T follicular helper cell (primary cell): ENCODE results near the gene PLXND1.
"Not testable (repeated sequence)": the region's sequence is repeated elsewhere in the genome, so short reads cannot be mapped to it uniquely, and the experiment has no call there.

Experiments
- DNase-seq: peaks from one replicate; pipeline ENCODE4 v3.0.0-alpha.2; 2020; ENCODE audit warnings: low read depth
- total RNA-seq, 2 experiments: gene quantifications; one replicate each; lab custom pipeline; 2026; lab: John Stamatoyannopoulos, UW

Gene PLXND1, protein sequence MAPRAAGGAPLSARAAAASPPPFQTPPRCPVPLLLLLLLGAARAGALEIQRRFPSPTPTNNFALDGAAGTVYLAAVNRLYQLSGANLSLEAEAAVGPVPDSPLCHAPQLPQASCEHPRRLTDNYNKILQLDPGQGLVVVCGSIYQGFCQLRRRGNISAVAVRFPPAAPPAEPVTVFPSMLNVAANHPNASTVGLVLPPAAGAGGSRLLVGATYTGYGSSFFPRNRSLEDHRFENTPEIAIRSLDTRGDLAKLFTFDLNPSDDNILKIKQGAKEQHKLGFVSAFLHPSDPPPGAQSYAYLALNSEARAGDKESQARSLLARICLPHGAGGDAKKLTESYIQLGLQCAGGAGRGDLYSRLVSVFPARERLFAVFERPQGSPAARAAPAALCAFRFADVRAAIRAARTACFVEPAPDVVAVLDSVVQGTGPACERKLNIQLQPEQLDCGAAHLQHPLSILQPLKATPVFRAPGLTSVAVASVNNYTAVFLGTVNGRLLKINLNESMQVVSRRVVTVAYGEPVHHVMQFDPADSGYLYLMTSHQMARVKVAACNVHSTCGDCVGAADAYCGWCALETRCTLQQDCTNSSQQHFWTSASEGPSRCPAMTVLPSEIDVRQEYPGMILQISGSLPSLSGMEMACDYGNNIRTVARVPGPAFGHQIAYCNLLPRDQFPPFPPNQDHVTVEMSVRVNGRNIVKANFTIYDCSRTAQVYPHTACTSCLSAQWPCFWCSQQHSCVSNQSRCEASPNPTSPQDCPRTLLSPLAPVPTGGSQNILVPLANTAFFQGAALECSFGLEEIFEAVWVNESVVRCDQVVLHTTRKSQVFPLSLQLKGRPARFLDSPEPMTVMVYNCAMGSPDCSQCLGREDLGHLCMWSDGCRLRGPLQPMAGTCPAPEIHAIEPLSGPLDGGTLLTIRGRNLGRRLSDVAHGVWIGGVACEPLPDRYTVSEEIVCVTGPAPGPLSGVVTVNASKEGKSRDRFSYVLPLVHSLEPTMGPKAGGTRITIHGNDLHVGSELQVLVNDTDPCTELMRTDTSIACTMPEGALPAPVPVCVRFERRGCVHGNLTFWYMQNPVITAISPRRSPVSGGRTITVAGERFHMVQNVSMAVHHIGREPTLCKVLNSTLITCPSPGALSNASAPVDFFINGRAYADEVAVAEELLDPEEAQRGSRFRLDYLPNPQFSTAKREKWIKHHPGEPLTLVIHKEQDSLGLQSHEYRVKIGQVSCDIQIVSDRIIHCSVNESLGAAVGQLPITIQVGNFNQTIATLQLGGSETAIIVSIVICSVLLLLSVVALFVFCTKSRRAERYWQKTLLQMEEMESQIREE (N-terminal part only)
- total RNA-seq: 5.2 to 66.3 reads per million in 2 experiments

DNA sequence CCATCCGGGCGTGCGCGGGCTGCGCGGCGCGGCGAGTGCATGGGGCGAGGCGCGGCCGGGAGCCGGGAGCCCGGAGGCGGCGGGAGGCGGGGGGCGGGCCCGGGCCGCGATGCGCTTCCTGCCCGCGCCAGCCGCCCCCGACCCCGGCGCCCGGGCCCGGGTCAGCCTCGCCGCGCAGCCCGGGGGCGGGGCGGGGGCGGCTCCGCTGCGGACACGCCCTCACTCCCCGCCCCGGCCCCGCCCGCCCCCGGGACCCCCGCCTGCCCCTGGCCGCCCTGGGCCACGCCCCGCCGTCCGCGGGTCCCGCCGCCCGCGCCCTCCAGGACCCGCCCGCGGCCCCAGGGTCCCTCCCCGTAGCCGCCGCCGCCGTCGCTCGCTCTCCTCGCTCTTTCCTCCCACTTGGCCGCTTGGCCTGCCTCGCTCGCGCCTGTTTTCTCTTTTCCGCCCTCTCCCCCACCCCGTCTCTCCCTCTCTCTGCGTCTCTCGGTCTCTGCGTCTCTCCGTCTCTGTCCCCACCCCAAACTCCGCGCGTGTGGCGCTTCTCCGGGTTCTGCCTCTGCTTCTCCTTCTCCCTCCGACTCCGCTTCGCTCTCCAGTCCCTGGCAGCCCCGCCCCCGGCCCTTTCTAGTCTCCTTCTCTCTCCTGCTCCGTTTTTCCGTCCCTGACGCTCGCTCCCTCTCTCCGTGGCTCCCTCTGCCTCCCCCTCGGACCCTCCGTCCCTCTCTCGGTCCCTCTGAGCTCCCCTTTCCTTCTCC, at the start of gene PLXND1:
TSS of gene PLXND1 (minus strand) at position 41 of the 755 bp plus-strand sequence. CDS start at position 4, 37 bp downstream.
- DNase-seq: peak; percentile 25

DNA sequence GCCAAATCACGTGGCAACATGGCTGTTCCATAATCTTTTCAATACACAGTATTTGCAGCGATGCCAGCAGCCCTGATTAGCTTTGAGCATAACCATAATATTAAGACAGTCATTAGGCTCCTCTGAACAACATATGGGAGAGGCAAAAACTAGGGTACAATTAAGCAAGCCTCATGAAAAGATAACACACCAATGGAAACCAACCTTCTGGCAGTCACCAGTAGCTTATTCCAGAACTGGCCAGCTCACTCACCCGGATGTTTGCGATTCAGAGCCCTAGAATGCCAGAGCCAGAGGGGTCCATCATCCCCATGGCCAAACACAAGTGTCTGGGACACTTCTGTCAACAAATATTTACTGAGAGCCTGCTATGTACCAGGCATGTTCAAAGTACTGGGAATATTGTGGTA, 48.8 kb upstream of the PLXND1 start:
- no peak for DNase-seq

DNA sequence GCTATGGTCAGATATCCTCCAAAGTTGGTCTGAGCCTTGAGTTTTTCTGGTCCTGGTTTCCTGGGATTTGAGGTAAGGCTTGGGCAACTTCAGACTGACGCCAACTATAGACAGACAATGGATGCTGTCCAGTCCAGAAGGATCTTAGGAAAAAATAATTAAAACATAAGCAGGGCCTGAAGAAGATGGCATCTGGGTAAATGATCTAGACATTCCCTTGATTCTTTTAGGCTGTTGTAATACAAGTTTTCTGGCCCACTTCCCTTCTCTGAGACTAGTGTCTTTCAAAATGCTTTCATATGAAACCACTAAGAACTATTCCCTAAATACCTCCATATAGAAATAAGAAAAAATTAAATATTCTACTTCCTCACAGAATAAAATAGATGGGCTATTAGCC, 47.7 kb upstream of the PLXND1 start:
- no peak for DNase-seq

DNA sequence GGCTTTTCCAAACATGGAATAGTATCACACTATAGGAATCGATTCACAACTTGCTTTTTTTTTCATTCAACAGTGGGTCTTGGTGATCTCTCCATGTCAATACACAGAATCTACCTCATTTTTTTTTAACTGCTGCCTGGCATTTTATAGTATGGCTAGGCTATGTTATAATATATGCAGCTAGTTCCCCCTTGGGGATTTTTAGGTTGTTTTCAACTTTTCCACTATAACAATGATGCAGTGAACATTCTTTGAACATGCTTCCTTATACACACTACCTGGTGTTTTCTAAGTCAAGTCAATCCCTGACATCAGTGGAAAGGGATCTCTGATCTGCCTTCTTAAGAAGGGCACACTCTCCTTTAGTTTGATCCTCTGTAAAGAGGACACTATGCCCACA, 46.5 kb upstream of the PLXND1 start:
- DNase-seq: no peak

DNA sequence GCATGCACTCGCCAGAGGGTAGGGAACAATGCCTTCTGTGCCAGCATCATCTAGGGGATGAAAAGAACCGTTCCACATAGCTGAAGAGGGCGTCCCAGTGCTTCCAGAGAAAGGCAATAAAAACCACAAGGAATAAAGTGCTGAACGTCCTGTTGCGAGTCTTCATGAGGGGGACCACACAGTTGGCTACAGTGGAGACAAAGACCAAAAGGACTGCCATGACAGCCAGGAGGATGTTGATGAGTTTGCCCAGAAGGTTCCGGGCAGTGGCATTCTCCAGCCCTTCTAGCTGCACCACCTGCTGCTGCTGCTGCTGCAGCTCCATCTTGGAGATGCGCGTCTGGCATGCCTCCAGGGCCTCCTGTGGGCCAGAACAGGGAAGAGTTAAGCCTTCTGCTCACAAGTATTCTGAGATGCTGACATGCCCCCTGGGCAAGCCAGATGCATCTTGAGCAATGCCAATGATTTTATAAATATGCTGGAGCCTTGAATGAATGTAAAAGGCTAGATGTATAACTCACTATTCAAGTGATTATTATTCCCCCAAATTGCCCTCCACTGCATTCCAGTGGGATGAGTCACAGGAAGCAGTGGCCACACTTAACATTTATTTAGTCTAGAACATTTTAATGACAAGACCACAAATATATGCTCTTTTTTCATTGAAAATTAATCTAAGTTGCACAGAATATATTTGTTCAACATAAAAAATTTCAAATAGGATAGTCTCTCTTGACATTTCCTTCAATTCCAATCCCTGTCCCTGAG, 45.1 kb upstream of the PLXND1 start:
- no peak for DNase-seq

DNA sequence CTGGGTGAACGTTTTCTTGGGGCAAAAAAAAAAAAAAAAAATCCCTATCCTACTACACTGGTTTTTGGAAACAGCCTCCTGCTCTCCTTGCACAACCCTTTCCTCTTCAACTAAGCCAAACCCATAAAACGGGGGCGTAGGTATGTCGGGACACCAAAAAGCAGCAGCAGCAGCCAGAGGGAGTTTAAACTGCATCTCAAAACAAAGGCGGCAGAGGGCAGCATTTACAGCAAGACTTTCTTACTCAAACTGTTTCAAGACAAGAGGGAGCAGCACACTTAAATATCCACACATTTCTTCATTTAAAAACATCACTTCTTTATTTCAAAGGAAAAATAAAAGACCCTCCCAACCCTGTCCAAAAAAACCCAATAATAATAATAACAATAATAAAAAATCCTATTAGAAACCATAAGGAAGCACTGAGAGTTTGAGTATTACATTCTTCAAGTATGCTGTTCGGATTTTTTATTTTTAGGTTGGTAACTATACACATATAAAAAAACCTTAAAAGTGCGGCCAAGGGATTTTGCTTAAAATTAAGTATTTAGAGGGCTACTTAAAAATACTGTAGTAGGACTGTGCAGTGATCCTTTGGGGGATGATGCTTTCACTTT, 43.9 kb upstream of the PLXND1 start:
- DNase-seq: peak; percentile 38

DNA sequence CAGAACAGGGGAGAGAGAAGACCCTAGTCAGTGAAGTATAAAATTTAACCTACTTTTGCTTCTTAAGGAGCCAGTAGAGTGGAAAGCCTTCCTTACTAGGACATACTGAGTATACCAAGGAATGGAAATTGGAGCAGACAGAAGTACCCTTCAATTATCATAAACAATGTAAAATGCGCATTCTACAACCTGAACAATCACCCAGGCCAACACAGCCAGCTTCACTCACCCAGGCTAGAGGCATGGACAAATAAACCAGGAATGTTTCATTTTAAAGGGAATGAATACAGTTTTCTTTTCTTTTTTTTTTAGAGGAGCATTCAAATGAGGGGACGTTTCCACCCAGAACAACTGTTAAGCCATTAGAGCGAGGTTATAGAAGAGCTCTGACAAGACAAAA, 41.9 kb upstream of the PLXND1 start:
- DNase-seq: no peak

DNA sequence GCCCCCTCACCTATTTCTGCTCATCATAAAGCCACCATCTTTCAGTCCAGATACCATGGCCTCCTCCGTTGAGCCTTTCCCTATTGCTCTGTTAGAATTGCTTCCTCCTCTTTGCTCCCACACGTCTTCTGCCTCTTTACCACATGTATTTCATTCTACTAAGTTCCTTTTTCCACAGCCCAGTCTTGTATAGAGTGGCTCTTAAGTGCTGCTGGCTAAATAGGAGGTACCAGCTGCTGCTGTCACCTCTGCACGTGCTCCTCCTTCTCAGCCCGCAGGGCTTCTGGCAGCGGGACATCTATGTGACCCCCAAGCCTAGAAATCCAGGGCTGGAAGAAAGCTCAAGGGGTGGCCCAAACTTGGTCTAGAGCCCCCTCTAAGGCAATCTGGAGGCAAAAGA, 38.8 kb upstream of the PLXND1 start:
- no peak for DNase-seq

DNA sequence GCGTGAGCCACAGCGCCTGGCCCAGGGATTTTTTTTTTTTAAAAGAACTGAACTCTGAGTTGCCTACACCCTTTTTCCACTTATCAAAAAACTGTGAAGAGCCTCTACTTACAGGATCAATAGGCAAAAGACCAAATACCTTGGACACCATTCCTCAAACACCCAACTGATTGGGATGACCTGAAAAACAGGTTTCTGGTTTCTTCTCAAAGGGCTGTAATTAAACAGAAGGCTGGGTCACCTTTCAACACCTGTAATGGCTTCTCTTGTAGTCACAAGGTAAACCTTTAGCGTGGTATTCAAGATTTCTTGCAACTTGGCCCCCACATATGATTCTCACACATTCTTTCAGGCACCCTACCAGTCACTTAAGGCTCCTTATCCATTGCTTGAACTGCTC, 38.4 kb upstream of the PLXND1 start:
- DNase-seq: no peak

DNA sequence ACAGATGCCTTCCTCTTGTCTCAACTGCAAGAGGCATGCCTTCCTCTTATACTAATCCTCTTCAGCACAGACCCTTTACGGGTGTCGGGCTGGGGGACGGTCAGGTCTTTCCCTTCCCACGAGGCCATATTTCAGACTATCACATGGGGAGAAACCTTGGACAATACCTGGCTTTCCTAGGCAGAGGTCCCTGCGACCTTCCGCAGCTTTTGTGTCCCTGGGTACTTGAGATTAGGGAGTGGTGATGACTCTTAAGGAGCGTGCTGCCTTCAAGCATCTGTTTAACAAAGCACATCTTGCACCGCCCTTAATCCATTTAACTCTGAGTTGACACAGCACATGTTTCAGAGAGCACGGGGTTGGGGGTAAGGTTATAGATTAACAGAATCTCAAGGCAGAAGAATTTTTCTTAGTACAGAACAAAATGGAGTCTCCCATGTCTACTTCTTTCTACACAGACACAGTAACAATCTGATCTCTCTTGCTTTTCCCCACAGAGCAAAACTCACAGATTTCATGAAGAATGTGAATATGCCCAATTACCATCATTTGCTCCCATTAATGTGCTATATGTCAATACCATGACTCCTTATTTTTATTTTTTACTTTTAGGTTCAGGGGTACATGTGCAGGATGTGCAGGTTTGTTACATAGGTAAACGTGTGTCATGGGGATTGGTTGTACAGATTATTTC, 35.2 kb upstream of the PLXND1 start:
- not testable (repeated sequence) for DNase-seq

DNA sequence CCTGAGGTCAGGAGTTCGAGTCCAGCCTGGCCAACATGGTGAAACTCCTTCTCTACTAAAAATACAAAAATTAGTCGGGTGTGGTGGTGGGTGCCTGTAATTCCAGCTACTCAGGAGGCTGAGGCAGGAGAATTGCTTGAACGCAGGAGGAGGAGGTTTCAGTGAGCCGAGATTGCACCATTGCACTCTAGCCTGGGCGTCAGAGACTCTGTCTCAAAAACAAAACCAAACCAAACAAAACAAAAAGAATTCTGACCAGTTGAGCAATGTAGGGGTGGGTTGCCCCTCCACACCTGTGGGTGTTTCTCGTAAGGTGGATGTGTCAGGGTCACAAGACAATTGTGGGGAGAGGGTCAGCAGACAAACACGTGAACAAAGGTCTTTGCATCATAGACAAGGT, 34.5 kb upstream of the PLXND1 start:
- not testable (repeated sequence) for DNase-seq

DNA sequence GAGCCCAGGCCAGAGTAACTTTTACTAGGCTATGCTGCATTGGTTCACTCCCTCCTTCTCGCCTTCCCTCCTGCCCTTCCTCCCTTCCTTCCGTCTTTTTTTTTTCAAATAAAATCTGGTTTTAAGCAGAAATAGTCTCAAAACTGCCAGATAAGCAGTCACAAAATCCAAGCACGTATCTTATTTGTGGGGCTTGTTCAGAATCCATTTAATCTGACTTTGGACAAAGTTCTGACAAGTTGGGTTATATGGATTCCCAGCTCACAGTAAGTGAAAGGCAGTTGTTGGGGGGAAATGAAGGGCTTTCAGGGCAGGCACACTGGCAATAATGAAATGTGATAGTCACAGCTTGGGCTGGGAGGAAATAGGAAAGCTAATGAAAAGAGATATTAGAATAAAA, 32.0 kb upstream of the PLXND1 start:
- no peak for DNase-seq

DNA sequence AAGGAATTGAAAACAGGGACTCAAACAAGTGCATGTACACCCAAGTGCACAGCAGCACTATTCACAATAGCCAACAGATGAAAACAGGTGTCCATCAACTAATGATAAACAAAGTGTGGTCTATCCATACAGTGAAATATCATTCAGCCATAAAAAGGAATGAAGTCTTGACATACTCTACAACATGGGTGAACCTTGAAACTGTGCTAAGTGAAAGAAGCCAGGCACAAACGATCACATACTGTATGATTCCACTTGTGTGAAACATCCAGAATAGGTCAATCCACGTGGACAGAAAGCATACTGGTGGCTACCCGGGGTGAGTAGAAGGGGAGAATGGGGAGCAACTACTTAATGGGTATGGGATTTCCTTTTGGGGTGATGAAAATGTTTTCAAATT, 29.6 kb upstream of the PLXND1 start:
- no peak for DNase-seq

DNA sequence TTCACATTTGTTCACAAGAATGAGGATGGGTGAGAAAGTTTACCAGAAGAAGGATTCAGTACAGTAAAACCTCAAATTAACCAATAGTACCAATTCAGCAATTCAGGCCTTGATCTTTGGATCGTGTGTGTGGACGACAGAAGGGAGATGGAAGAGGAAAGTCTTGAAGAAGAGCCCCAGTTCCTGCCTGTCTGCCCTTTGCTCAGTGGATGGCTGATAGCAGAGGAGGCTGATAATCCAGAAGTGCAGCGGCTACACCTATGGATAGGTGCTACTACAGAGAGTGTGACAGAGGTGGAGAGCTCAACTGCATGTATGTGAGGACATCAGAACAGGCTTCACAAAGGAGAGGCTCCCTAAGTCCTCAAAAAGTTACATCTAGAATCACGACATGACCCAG, 29.2 kb upstream of the PLXND1 start:
- DNase-seq: no peak

DNA sequence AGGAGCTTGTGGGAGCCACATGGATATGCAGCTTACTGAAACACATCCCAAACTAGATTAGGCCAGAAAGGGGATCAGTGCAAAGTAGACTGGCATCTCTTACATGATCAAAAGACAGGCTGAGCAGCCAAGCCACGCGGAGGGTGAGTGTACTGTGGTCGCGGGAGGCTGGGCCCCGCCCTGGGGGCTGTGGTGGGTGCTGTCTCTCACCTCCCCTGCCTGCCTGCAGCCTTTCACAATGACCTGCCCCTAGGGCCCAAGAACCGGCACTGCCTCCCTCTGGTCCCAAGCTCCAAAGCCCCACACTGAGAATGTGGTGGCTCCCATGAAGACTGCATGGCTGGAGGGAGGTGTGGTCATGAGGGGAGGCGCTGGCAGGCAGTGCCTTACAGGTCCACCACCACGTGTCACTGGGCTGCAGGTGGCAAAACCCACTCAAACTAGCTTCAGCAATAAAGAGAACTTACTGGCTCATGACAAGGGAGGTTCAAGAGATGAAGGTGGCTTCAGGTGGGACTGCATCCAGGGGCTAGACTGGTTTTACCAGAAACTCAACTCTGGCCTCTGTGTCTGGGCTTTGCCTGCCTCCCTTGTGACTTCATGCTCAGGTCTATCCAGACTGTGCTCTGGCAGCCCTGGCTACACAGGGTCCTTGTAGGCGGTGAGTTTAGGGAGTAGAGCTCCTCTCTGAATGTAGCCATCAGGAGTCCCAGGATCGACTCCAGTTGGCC, 27.4 kb upstream of the PLXND1 start:
- no peak for DNase-seq

DNA sequence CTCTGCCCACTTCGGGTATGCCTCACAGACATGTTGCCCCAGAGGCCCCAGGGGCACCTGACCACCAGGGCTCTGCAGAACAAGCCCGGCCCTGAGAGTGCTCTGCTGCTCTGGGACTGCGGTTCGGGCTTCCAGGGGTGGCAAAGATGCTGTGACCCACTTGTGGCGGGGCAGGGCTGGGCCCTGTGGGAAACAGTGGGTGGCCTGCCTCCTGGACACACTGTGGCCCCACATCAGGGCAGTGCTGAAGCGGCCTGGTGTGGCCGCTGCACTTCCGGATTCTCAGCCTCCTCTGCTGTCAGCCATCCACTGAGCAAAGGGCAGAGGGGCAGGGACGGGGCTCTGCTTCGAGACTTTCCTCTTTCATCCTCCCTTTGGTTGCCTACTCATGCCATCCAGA, 26.5 kb upstream of the PLXND1 start:
- DNase-seq: no peak

DNA sequence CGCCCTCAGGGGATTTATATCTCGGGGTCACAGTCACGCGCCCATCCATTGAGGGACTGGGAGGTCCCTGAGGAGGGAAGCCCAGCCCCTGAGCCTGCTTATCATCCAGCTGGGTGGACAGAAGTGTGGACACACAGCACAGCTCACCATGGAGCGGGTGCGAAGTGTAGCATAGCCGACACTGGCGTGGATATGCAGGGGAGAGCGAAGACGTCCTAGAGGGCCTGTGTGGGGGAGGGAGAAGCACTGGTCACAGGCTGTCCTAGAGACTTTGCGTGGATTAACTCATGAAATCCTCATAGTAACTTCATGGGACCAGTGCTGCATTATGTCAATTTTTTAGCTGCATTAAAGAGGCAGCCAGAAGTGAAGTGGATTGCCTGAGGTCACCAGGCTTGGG, 26.1 kb upstream of the PLXND1 start:
- no peak for DNase-seq

DNA sequence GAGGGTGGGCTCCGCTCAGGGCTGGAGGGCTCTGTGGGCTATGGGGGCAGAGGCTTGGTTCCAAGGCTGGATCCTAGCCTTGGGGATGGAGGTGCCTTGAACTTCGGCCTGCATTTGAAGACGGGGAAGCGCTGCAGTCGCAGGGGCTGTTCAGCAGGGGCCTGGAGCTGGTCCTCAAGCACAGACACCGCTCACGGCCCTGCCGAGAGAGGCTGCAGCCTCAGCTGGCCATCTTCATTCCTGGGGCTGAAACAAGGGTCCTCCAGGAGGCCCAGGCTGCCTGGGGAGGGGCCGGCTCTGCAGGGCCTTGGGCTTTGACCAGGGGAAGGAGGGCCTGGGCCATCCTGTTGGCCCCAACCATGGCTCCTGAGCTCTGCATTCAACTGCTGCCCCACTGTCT, 25.6 kb upstream of the PLXND1 start:
- no peak for DNase-seq

DNA sequence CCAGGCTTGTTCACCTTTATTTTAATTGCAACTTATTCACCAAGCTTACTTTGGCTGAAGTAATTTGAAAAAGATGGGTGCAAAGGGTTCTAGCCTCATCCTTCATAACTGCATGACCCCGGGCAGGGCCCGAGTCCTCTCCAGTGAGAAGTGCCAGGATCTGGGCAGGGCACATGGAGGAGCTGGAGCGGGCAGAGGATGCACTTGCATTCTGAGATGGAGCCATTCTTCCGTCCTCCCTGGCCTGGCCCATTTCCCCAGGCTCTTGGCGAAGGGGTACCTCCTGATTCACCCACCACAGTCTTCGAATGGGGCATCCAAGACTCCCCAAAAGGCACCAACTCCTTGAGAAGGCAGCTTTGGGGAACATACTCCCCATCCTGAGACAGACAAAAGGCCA, 22.5 kb upstream of the PLXND1 start:
- DNase-seq: no peak
